ENCODE data around the gene CDH1.

Gene CDH1

DNA sequence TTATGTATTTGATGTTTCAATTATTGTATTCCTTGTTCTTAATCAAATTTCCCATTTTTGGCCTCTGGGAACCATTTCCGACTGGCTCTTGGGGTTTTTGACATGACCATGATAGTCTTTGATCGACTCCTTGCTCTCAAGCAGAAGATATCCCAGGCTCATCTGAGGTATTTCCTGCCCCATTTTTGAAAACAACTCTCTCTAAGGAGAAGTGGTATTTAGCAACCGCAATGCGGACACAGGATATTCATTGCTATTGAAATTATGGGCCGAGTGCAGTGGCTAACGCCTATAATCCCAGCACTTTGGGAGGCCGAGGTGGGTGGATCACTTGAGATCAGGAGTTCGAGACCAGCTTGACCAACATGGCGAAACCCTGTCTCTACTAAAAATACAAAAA lies 111.7 kb downstream of the CDH1 start:
- Histone ChIP-seq H3K9me3 (ENCODE audit: control insufficient read depth, insufficient read depth, low read length) (no peaks in the 10 kb centered on the region), H3K27ac (ENCODE audit: low read length) (no peak overlapping the region), H3K4me1 (ENCODE audit: control insufficient read depth, insufficient read depth, low read length) (no peaks in the 10 kb centered on the region; the same call in 1 of the 2 replicates), H3K36me3 (ENCODE audit: control insufficient read depth, insufficient read depth, low read length) (no peaks in the 10 kb centered on the region), H3K27me3 (ENCODE audit: control insufficient read depth, insufficient read depth, low read length) (no peaks in the 10 kb centered on the region), H3K4me3 (ENCODE audit: low read length) (no peak overlapping the region)
- DNase-seq (ENCODE audit: low read depth, low spot score) = no peak
- WGBS (ENCODE audit: insufficient coverage, insufficient read length) = no CpG with 5 or more reads among the region's 9 CpGs

- Histone ChIP-seq H3K27ac (ENCODE audit: low read length) (no peak overlapping the region), H3K36me3 (ENCODE audit: control insufficient read depth, insufficient read depth, low read length) (no peaks in the 10 kb centered on the region), H3K27me3 (ENCODE audit: control insufficient read depth, insufficient read depth, low read length) (no peaks in the 10 kb centered on the region), H3K4me3 (ENCODE audit: low read length) (no peak overlapping the region), H3K4me1 (ENCODE audit: control insufficient read depth, insufficient read depth, low read length) (no peaks in the 10 kb centered on the region; the same call in 1 of the 2 replicates), H3K9me3 (ENCODE audit: control insufficient read depth, insufficient read depth, low read length) (no peaks in the 10 kb centered on the region)
- WGBS (ENCODE audit: insufficient coverage, insufficient read length) = no CpG with 5 or more reads among the region's 2 CpGs
- DNase-seq (ENCODE audit: low read depth, low spot score) = no peak
Measured at GRCh38 chr16:68850481-68850880, 113.4 kb downstream of the CDH1 start.

DNA sequence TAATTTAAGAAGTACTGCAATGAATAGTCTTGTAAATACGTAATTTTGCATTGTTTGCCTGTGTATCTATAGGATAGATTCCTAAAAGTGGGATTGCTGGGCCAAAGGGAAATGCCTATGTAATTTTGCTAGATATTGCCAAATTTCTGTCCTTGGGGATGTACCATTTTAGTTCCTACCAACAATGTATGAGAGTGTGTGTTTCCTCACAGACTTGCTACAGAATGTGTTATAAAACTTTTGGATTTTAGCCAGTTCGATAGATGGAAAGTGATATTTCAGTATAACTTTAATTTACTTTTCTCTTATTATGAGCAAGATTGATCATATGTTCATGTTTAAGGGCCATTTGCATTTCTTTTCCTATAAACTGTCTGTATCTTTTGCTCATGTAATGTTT lies 114.5 kb downstream of the CDH1 start:
- Histone ChIP-seq H3K9me3 (ENCODE audit: control insufficient read depth, insufficient read depth, low read length) (no peaks in the 10 kb centered on the region), H3K36me3 (ENCODE audit: control insufficient read depth, insufficient read depth, low read length) (no peaks in the 10 kb centered on the region), H3K4me3 (ENCODE audit: low read length) (no peak overlapping the region), H3K27ac (ENCODE audit: low read length) (no peak overlapping the region), H3K27me3 (ENCODE audit: control insufficient read depth, insufficient read depth, low read length) (no peaks in the 10 kb centered on the region), H3K4me1 (ENCODE audit: control insufficient read depth, insufficient read depth, low read length) (no peaks in the 10 kb centered on the region; the same call in 1 of the 2 replicates)
- DNase-seq (ENCODE audit: low read depth, low spot score) = no peak
- no CpG with 5 or more reads among the region's 2 CpGs for WGBS (ENCODE audit: insufficient coverage, insufficient read length)

DNA sequence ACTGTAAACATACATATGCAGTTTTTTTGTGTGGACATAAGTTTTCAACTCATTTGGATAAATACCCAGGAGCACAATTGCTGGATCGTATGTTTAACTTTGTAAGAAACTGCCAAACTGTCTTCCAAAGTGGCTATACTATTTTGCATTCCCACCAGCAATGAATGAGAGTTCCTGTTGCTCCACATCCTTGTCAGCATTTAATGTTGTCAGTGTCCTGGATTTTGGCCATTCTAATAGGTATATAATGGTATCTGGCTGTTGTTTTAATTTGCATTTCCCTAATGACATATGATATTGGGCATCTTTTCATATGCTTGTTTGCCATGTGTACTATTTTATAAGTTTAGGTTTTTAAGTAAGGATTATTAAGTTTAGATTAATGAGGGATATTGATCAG lies 120.4 kb downstream of the CDH1 start:
- no CpG with 5 or more reads among the region's 1 CpG for WGBS (ENCODE audit: insufficient coverage, insufficient read length)
- Histone ChIP-seq H3K27me3 (ENCODE audit: control insufficient read depth, insufficient read depth, low read length) (no peaks in the 10 kb centered on the region), H3K4me3 (ENCODE audit: low read length) (no peak overlapping the region), H3K36me3 (ENCODE audit: control insufficient read depth, insufficient read depth, low read length) (no peaks in the 10 kb centered on the region), H3K9me3 (ENCODE audit: control insufficient read depth, insufficient read depth, low read length) (no peaks in the 10 kb centered on the region), H3K27ac (ENCODE audit: low read length) (no peak overlapping the region), H3K4me1 (ENCODE audit: control insufficient read depth, insufficient read depth, low read length) (no peaks in the 10 kb centered on the region)
- DNase-seq (ENCODE audit: low read depth, low spot score) = no peak

DNA sequence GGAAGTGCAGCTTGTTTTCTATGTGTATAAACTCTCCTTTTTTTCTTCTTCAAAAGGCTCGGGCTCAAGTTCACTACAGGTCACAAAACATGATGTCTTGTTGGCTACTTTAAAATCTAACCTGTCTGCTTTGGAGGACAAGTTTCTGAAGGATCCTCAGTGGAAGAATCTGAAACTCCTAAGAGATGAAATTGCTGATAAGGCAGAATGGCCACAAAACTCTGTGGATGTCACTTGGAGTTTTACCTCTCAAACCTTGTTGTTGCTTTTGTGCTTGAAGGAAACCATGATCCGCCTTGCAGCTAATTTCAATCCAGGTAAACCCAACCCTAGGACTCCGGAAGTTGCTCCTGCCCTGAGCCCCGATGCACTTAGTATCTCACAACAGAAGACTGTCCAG lies 122.7 kb downstream of the CDH1 start:
- Histone ChIP-seq H3K4me3 (ENCODE audit: low read length) (no peak overlapping the region), H3K4me1 (ENCODE audit: control insufficient read depth, insufficient read depth, low read length) (no peaks in the 10 kb centered on the region), H3K36me3 (ENCODE audit: control insufficient read depth, insufficient read depth, low read length) (no peaks in the 10 kb centered on the region), H3K27ac (ENCODE audit: low read length) (no peak overlapping the region), H3K9me3 (ENCODE audit: control insufficient read depth, insufficient read depth, low read length) (no peaks in the 10 kb centered on the region), H3K27me3 (ENCODE audit: control insufficient read depth, insufficient read depth, low read length) (no peaks in the 10 kb centered on the region)
- no CpG with 5 or more reads among the region's 4 CpGs for WGBS (ENCODE audit: insufficient coverage, insufficient read length)
- no peak for DNase-seq (ENCODE audit: low read depth, low spot score)

- H3K27ac ChIP-seq (ENCODE audit: low read length) = no peak overlapping the region
- no CpG with 5 or more reads among the region's 15 CpGs for WGBS (ENCODE audit: insufficient coverage, insufficient read length)
- no peaks in the 10 kb centered on the region for H3K27me3 ChIP-seq (ENCODE audit: control insufficient read depth, insufficient read depth, low read length)
- no peak overlapping the region for H3K4me3 ChIP-seq (ENCODE audit: low read length)
- H3K9me3 ChIP-seq (ENCODE audit: control insufficient read depth, insufficient read depth, low read length) = no peaks in the 10 kb centered on the region
- H3K4me1 ChIP-seq (ENCODE audit: control insufficient read depth, insufficient read depth, low read length) = no peaks in the 10 kb centered on the region
- no peak for DNase-seq (ENCODE audit: low read depth, low spot score)
- no peaks in the 10 kb centered on the region for H3K36me3 ChIP-seq (ENCODE audit: control insufficient read depth, insufficient read depth, low read length)
Measured at GRCh38 chr16:68860978-68861892, 124.1 kb downstream of the CDH1 start.

GRCh38 chr16:68866933-68867332 lies 129.8 kb downstream of the CDH1 start:
- Histone ChIP-seq H3K27ac (ENCODE audit: low read length) (no peak overlapping the region), H3K9me3 (ENCODE audit: control insufficient read depth, insufficient read depth, low read length) (no peaks in the 10 kb centered on the region), H3K27me3 (ENCODE audit: control insufficient read depth, insufficient read depth, low read length) (no peaks in the 10 kb centered on the region), H3K4me3 (ENCODE audit: low read length) (no peak overlapping the region), H3K36me3 (ENCODE audit: control insufficient read depth, insufficient read depth, low read length) (no peaks in the 10 kb centered on the region), H3K4me1 (ENCODE audit: control insufficient read depth, insufficient read depth, low read length) (no peaks in the 10 kb centered on the region)
- no CpG with 5 or more reads among the region's 6 CpGs for WGBS (ENCODE audit: insufficient coverage, insufficient read length)
- no peak for DNase-seq (ENCODE audit: low read depth, low spot score)

GRCh38 chr16:68869492-68870088 lies 132.5 kb downstream of the CDH1 start:
- Histone ChIP-seq H3K4me3 (ENCODE audit: low read length) (no peak overlapping the region), H3K9me3 (ENCODE audit: control insufficient read depth, insufficient read depth, low read length) (no peaks in the 10 kb centered on the region), H3K27ac (ENCODE audit: low read length) (no peak overlapping the region), H3K4me1 (ENCODE audit: control insufficient read depth, insufficient read depth, low read length) (no peaks in the 10 kb centered on the region), H3K36me3 (ENCODE audit: control insufficient read depth, insufficient read depth, low read length) (no peaks in the 10 kb centered on the region), H3K27me3 (ENCODE audit: control insufficient read depth, insufficient read depth, low read length) (no peaks in the 10 kb centered on the region)
- no peak for DNase-seq (ENCODE audit: low read depth, low spot score)
- no CpG with 5 or more reads among the region's 4 CpGs for WGBS (ENCODE audit: insufficient coverage, insufficient read length)

GRCh38 chr16:68873635-68874471 lies 136.8 kb downstream of the CDH1 start:
- no CpG with 5 or more reads among the region's 7 CpGs for WGBS (ENCODE audit: insufficient coverage, insufficient read length)
- Histone ChIP-seq H3K36me3 (ENCODE audit: control insufficient read depth, insufficient read depth, low read length) (no peaks in the 10 kb centered on the region), H3K27me3 (ENCODE audit: control insufficient read depth, insufficient read depth, low read length) (no peaks in the 10 kb centered on the region), H3K27ac (ENCODE audit: low read length) (no peak overlapping the region), H3K4me1 (ENCODE audit: control insufficient read depth, insufficient read depth, low read length) (no peaks in the 10 kb centered on the region), H3K9me3 (ENCODE audit: control insufficient read depth, insufficient read depth, low read length) (no peaks in the 10 kb centered on the region), H3K4me3 (ENCODE audit: low read length) (no peak overlapping the region)
- DNase-seq (ENCODE audit: low read depth, low spot score) = no peak

DNA sequence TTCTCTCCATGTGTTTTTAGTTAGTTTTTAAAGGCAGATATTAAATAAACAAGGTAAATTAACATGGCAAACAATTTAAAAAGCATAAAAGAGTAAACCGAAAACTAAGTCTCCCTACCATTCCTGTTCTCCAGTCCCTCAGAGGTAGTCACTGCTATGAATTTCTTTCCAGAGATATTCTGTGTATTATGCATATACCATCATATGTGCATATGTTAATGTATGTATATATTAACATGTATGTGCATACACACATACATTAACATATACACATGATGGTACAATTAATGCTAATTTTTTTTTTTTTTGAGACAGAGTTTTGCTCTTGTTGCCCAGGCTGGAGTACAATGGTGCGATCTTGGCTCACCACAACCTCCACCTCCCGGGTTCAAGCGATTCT lies 138.8 kb downstream of the CDH1 start:
- Histone ChIP-seq H3K9me3 (ENCODE audit: control insufficient read depth, insufficient read depth, low read length) (no peaks in the 10 kb centered on the region), H3K36me3 (ENCODE audit: control insufficient read depth, insufficient read depth, low read length) (no peaks in the 10 kb centered on the region), H3K27me3 (ENCODE audit: control insufficient read depth, insufficient read depth, low read length) (no peaks in the 10 kb centered on the region), H3K4me3 (ENCODE audit: low read length) (no peak overlapping the region), H3K27ac (ENCODE audit: low read length) (no peak overlapping the region), H3K4me1 (ENCODE audit: control insufficient read depth, insufficient read depth, low read length) (no peaks in the 10 kb centered on the region)
- WGBS (ENCODE audit: insufficient coverage, insufficient read length) = no CpG with 5 or more reads among the region's 4 CpGs
- DNase-seq (ENCODE audit: low read depth, low spot score) = no peak

Data from iPS DF 6.9 (cell line).